ENCODE measurements around the gene SUPT20H. TPM values are rescaled to one million over a fixed set of nuclear protein-coding genes. Genes with fewer than 3 reads are reported as not detected.

The SUPT20H gene
- total and polyA plus RNA-seq, 2 donors (not counting 1 experiment from before 2014, with no cell fraction given) = 43.8 to 93.7 TPM

GRCh38 chr13:37069597-37070103, 10.2 kb upstream of the SUPT20H start:
- Histone ChIP-seq H3K4me3 (ENCODE audit: control extremely low read depth in 1 of 5, extremely low read depth in 1 of 5, insufficient read depth in 1 of 5, low read depth in 2 of 5, low read length in 4 of 5) (no peak overlapping the region), H3K27me3 (replicated peaks in 1 of 4; ENCODE audit: control extremely low read depth in 1 of 4, control insufficient read depth in 3 of 4, insufficient read depth in 4 of 4, low read length in 3 of 4) (peaks cover 0 to 4% (median 0%) of the 10 kb centered on the region in 4 experiments), H3K79me2 (ENCODE audit: control insufficient read depth, insufficient read depth, low read length) (no peaks in the 10 kb centered on the region), H3K9ac (ENCODE audit: low read length) (no peak overlapping the region), H3K9me3 (ENCODE audit: control extremely low read depth in 1 of 3, control insufficient read depth in 2 of 3, insufficient read depth in 1 of 3, low read length in 2 of 3) (no peaks in the 10 kb centered on the region), H3K4me1 (ENCODE audit: control insufficient read depth in 2 of 2, insufficient read depth in 2 of 2, low read length in 2 of 2) (no peaks in the 10 kb centered on the region), H4K20me1 (ENCODE audit: control insufficient read depth, insufficient read depth, low read length, poor library complexity, severe bottlenecking) (no peaks in the 10 kb centered on the region), H3K4me2 (replicated peaks; ENCODE audit: low read depth, low read length, poor library complexity, severe bottlenecking) (no peak overlapping the region), H3K36me3 (replicated peaks in 1 of 2; ENCODE audit: control extremely low read depth in 1 of 2, control insufficient read depth in 1 of 2, extremely low read depth in 1 of 2, insufficient read depth in 2 of 2, low read length in 1 of 2) (no peaks in the 10 kb centered on the region), H3K27ac (ENCODE audit: low read length in 2 of 2) (no peak overlapping the region), H2AFZ (ENCODE audit: insufficient read depth, low read depth, low read length, poor library complexity, severe bottlenecking) (no peak overlapping the region)
- TF ChIP-seq CTCF (IDR thresholded peaks at IDR 0.05) = no peak
- no peak for TF ChIP-seq EZH2 (IDR thresholded peaks at IDR 0.05; ENCODE audit: borderline replicate concordance, insufficient read depth, low read depth, low read length, poor library complexity, severe bottlenecking)
- CTCF ChIA-PET = no interaction called here
- Mint-ChIP-seq H3K4me3 (no peak overlapping the region), H3K4me1 (peaks cover 2% of the 10 kb centered on the region), H3K27me3 (peaks cover 7% of the 10 kb centered on the region), H3K27ac (no peak overlapping the region), H3K9me3 (ENCODE audit: insufficient read depth) (no peaks in the 10 kb centered on the region)
- no peak for DNase-seq
- no peak for ATAC-seq (ENCODE audit: low read depth)
- POLR2A ChIA-PET = no interaction called here
- intact Hi-C loops (cut with micrococcal nuclease) = no loop called here
- WGBS (ENCODE audit: insufficient coverage) = 93% methylated on average over 22 of the region's 22 CpGs

DNA sequence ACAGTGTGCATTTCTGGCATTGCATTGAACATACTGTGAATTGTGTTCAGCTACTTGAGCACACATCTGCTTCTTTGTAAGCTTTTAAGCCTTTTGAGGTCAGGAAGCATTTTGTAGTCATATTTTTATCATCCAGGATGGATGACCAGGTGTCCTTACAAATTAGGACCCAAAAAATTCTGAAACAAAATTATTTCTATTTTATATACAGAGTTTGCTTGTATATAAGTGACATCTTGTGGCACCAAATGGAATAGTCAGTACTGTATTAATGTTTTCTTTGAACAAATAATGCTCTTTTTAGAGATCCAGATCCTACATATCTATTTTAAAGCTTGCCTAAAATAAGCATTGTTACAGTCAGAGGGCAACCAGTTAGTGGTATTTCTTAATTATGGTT, 9.5 kb upstream of the SUPT20H start:
- ATAC-seq (ENCODE audit: low read depth) (no peak), DNase-seq (no peak)
- Histone ChIP-seq H3K27ac (ENCODE audit: low read length in 2 of 2) (no peak overlapping the region), H3K4me3 (ENCODE audit: control extremely low read depth in 1 of 5, extremely low read depth in 1 of 5, insufficient read depth in 1 of 5, low read depth in 2 of 5, low read length in 4 of 5) (no peak overlapping the region), H3K9me3 (ENCODE audit: control extremely low read depth in 1 of 3, control insufficient read depth in 2 of 3, insufficient read depth in 1 of 3, low read length in 2 of 3) (no peaks in the 10 kb centered on the region), H3K27me3 (replicated peaks in 1 of 4; ENCODE audit: control extremely low read depth in 1 of 4, control insufficient read depth in 3 of 4, insufficient read depth in 4 of 4, low read length in 3 of 4) (peaks cover 0 to 4% (median 0%) of the 10 kb centered on the region in 4 experiments), H2AFZ (ENCODE audit: insufficient read depth, low read depth, low read length, poor library complexity, severe bottlenecking) (no peak overlapping the region), H3K4me1 (ENCODE audit: control insufficient read depth in 2 of 2, insufficient read depth in 2 of 2, low read length in 2 of 2) (no peaks in the 10 kb centered on the region), H4K20me1 (ENCODE audit: control insufficient read depth, insufficient read depth, low read length, poor library complexity, severe bottlenecking) (no peaks in the 10 kb centered on the region), H3K9ac (ENCODE audit: low read length) (no peak overlapping the region), H3K79me2 (ENCODE audit: control insufficient read depth, insufficient read depth, low read length) (no peaks in the 10 kb centered on the region), H3K4me2 (replicated peaks; ENCODE audit: low read depth, low read length, poor library complexity, severe bottlenecking) (no peak overlapping the region), H3K36me3 (replicated peaks in 1 of 2; ENCODE audit: control extremely low read depth in 1 of 2, control insufficient read depth in 1 of 2, extremely low read depth in 1 of 2, insufficient read depth in 2 of 2, low read length in 1 of 2) (no peaks in the 10 kb centered on the region)
- peaks cover 2% of the 10 kb centered on the region for H3K4me1 Mint-ChIP-seq
- H3K4me3 Mint-ChIP-seq = no peak overlapping the region
- TF ChIP-seq EZH2 (IDR thresholded peaks at IDR 0.05; ENCODE audit: borderline replicate concordance, insufficient read depth, low read depth, low read length, poor library complexity, severe bottlenecking) (no peak), CTCF (IDR thresholded peaks at IDR 0.05) (peak; percentile 24)
- ChIA-PET POLR2A (no interaction called here), CTCF (interaction anchor here (2.2 kb wide), 1 partner anchor 649 kb away, joined by 9 read pairs; no protein-coding TSS in a partner anchor)
- intact Hi-C loops (cut with micrococcal nuclease) = no loop called here
- no peak overlapping the region for H3K27ac Mint-ChIP-seq
- peaks cover 7% of the 10 kb centered on the region for H3K27me3 Mint-ChIP-seq
- no peaks in the 10 kb centered on the region for H3K9me3 Mint-ChIP-seq (ENCODE audit: insufficient read depth)

Data from B cell (primary cell).